OCI-LY1 (cell line): ENCODE measurements around the gene CEP162.

Experiments
- EZH2 ChIP-seq: fragments of 200-600 bp; sonication (generic), shearing (Covaris generic); IDR thresholded peaks from 2 replicates; pipeline ENCODE4 v1.8.0; 2017; ENCODE audit warnings: borderline replicate concordance, mixed run types, mild to moderate bottlenecking, antibody characterized with exemption, low read length, moderate library complexity, mixed read lengths
- TF ChIP-seq, protein P1 (sequence below): fragments of 200-600 bp; sonication (generic), shearing (Covaris generic); IDR thresholded peaks from 2 replicates; pipeline ENCODE4 v1.5.1; 2017; ENCODE audit warnings: mild to moderate bottlenecking, antibody characterized with exemption, low read length, moderate library complexity, mixed read lengths

- TF ChIP-seq, protein P1, sequence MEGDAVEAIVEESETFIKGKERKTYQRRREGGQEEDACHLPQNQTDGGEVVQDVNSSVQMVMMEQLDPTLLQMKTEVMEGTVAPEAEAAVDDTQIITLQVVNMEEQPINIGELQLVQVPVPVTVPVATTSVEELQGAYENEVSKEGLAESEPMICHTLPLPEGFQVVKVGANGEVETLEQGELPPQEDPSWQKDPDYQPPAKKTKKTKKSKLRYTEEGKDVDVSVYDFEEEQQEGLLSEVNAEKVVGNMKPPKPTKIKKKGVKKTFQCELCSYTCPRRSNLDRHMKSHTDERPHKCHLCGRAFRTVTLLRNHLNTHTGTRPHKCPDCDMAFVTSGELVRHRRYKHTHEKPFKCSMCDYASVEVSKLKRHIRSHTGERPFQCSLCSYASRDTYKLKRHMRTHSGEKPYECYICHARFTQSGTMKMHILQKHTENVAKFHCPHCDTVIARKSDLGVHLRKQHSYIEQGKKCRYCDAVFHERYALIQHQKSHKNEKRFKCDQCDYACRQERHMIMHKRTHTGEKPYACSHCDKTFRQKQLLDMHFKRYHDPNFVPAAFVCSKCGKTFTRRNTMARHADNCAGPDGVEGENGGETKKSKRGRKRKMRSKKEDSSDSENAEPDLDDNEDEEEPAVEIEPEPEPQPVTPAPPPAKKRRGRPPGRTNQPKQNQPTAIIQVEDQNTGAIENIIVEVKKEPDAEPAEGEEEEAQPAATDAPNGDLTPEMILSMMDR: no peak
- TF ChIP-seq EZH2: no peak
Measured at GRCh38 chr6:84191802-84192201, 35.6 kb downstream of the CEP162 start.
